GM18867 (cell line): ENCODE data around the gene CD28.

Source experiments
- ATAC-seq: cut with Tn5 transposase; IDR thresholded peaks from one replicate; pipeline ENCODE4 v1.9.1; 2021; ENCODE audit warnings: mild to moderate bottlenecking, moderate library complexity; ENCODE audit not compliant: unreplicated experiment

The CD28 gene

GRCh38 chr2:203713381-203713780, 6.9 kb downstream of the CD28 start:
- ATAC-seq: no peak

GRCh38 chr2:203714112-203714511, 7.7 kb downstream of the CD28 start:
- ATAC-seq: no peak

- ATAC-seq: no peak
Measured at GRCh38 chr2:203715744-203716143, 9.3 kb downstream of the CD28 start.

GRCh38 chr2:203718087-203718486, 11.6 kb downstream of the CD28 start:
- ATAC-seq: peak; percentile 93

GRCh38 chr2:203719456-203720410, 13.3 kb downstream of the CD28 start:
- ATAC-seq: no peak

GRCh38 chr2:203720915-203721672, 14.7 kb downstream of the CD28 start:
- no peak for ATAC-seq

- ATAC-seq: no peak
Measured at GRCh38 chr2:203721781-203722300, 15.4 kb downstream of the CD28 start.

- no peak for ATAC-seq
Measured at GRCh38 chr2:203722411-203722810, 16.0 kb downstream of the CD28 start.

GRCh38 chr2:203728321-203728720, 21.9 kb downstream of the CD28 start:
- ATAC-seq: no peak

GRCh38 chr2:203730076-203730729, 23.8 kb downstream of the CD28 start:
- ATAC-seq: peak; percentile 60

- no peak for ATAC-seq
Measured at GRCh38 chr2:203730883-203731282, 24.4 kb downstream of the CD28 start.

GRCh38 chr2:203732092-203732952, 25.9 kb downstream of the CD28 start:
- ATAC-seq: no peak

- ATAC-seq: no peak
Measured at GRCh38 chr2:203732953-203733510, 26.6 kb downstream of the CD28 start.

- no peak for ATAC-seq
Measured at GRCh38 chr2:203733684-203734083, 27.2 kb downstream of the CD28 start.

GRCh38 chr2:203734276-203734983, 28.0 kb downstream of the CD28 start:
- ATAC-seq: no peak

GRCh38 chr2:203737360-203737759, 30.9 kb downstream of the CD28 start:
- peak; percentile 78 for ATAC-seq

GRCh38 chr2:203739351-203739750, 32.9 kb downstream of the CD28 start:
- no peak for ATAC-seq

GRCh38 chr2:203740871-203741281, 34.4 kb downstream of the CD28 start:
- no peak for ATAC-seq

- no peak for ATAC-seq
Measured at GRCh38 chr2:203741566-203741965, 35.1 kb downstream of the CD28 start.
